ENCODE data around the gene NLRC3.

Gene NLRC3

GRCh38 chr16:3595110-3595486 lies 17.9 kb upstream of the NLRC3 start:
- DNase-seq (ENCODE audit: low read depth in 1 of 2, low spot score in 1 of 2) = no peak
- Histone ChIP-seq H3K4me3 (replicated peaks; ENCODE audit: insufficient read depth, low read length) (no peak overlapping the region), H3K27ac (replicated peaks) (no peak overlapping the region), H3K27me3 (ENCODE audit: insufficient read depth, poor library complexity, severe bottlenecking) (no peaks in the 10 kb centered on the region)
- TF ChIP-seq GABPA (IDR thresholded peaks at IDR 0.05; ENCODE audit: low read depth) = no peak
- no peak for TF ChIP-seq REST (IDR thresholded peaks at IDR 0.05; ENCODE audit: insufficient replicate concordance, low read depth)
- TF ChIP-seq POLR2AphosphoS5 (IDR thresholded peaks at IDR 0.05; ENCODE audit: low read depth) = no peak
- TF ChIP-seq, protein P1, sequence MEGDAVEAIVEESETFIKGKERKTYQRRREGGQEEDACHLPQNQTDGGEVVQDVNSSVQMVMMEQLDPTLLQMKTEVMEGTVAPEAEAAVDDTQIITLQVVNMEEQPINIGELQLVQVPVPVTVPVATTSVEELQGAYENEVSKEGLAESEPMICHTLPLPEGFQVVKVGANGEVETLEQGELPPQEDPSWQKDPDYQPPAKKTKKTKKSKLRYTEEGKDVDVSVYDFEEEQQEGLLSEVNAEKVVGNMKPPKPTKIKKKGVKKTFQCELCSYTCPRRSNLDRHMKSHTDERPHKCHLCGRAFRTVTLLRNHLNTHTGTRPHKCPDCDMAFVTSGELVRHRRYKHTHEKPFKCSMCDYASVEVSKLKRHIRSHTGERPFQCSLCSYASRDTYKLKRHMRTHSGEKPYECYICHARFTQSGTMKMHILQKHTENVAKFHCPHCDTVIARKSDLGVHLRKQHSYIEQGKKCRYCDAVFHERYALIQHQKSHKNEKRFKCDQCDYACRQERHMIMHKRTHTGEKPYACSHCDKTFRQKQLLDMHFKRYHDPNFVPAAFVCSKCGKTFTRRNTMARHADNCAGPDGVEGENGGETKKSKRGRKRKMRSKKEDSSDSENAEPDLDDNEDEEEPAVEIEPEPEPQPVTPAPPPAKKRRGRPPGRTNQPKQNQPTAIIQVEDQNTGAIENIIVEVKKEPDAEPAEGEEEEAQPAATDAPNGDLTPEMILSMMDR (IDR thresholded peaks at IDR 0.05; ENCODE audit: insufficient read depth, low read length) = no peak
- TF ChIP-seq SPI1 (IDR thresholded peaks at IDR 0.05; ENCODE audit: borderline replicate concordance, low read depth) = no peak

DNA sequence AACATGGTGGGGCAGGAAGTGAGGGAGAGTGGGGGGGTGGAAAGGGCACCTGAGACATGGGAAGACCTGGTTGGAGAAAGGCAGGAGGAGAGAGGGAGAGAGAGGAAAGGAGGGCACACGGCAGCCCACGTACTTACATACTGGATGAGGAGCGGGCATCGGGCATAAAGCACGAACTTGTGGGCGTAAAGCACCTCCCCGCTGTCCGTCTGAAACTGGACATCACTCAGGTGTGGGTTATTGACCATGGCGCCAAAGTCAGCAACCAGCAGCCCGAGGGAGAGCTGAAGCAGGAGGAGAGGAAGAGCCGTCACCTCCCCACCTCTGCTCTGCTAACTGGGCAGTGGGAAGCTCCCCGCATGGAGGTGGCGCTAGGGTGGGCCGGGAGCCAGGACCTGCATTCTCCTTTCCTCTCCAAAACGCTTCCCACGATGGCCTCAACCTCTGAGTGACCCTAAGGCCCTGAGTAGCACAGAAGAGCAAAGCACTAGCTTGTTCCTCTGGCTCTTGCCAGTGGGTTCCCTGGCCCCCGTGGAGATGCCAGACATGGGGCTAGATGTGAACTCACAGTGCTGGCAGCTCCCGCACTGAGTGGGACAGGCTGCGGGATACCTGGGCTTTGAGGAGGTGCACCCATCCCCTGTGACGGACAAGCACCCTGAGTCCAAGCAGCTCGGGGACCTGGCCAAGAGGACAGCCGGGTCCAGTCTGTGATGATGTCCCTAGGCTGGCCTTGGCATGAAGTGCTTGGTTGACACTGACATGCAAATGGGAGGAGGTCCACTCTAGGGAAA lies 17.3 kb upstream of the NLRC3 start:
- DNase-seq (ENCODE audit: low read depth in 1 of 2, low spot score in 1 of 2) = no peak
- Histone ChIP-seq H3K27me3 (ENCODE audit: insufficient read depth, poor library complexity, severe bottlenecking) (no peaks in the 10 kb centered on the region), H3K27ac (replicated peaks) (no peak overlapping the region), H3K4me3 (replicated peaks; ENCODE audit: insufficient read depth, low read length) (no peak overlapping the region)
- TF ChIP-seq GABPA (IDR thresholded peaks at IDR 0.05; ENCODE audit: low read depth) (no peak), SPI1 (IDR thresholded peaks at IDR 0.05; ENCODE audit: borderline replicate concordance, low read depth) (no peak), REST (IDR thresholded peaks at IDR 0.05; ENCODE audit: insufficient replicate concordance, low read depth) (no peak), POLR2AphosphoS5 (IDR thresholded peaks at IDR 0.05; ENCODE audit: low read depth) (no peak)
- TF ChIP-seq, protein P1 (IDR thresholded peaks at IDR 0.05; ENCODE audit: insufficient read depth, low read length) = no peak

GRCh38 chr16:3592559-3592958 lies 15.4 kb upstream of the NLRC3 start:
- no peak for TF ChIP-seq POLR2AphosphoS5 (IDR thresholded peaks at IDR 0.05; ENCODE audit: low read depth)
- H3K27me3 ChIP-seq (ENCODE audit: insufficient read depth, poor library complexity, severe bottlenecking) = no peaks in the 10 kb centered on the region
- no peak for DNase-seq (ENCODE audit: low read depth in 1 of 2, low spot score in 1 of 2)

DNA sequence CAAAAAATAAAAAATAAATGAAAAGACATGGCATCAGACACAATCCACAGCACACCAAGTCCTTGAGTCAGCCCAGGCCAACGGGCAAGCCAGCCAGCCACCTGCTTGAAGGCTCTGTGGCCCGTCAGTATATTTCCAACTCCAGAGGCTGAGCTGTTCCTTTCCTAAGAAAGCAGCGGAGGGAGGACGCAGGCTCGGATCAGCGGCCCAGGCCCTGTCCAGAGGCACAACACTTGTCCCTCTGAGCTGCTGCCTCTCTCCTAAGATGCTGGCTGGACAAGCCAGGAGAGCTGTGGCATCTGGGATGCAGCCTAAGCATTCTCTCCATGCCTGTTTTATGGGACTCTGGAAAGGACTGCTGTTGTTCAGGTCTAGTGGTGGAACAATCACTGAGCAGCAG lies 14.8 kb upstream of the NLRC3 start:
- Histone ChIP-seq H3K27ac (replicated peaks) (no peak overlapping the region), H3K4me3 (replicated peaks; ENCODE audit: insufficient read depth, low read length) (no peak overlapping the region), H3K27me3 (ENCODE audit: insufficient read depth, poor library complexity, severe bottlenecking) (no peaks in the 10 kb centered on the region)
- DNase-seq (ENCODE audit: low read depth in 1 of 2, low spot score in 1 of 2) = no peak
- TF ChIP-seq POLR2AphosphoS5 (IDR thresholded peaks at IDR 0.05; ENCODE audit: low read depth) (no peak), REST (IDR thresholded peaks at IDR 0.05; ENCODE audit: insufficient replicate concordance, low read depth) (no peak), SPI1 (IDR thresholded peaks at IDR 0.05; ENCODE audit: borderline replicate concordance, low read depth) (no peak), GABPA (IDR thresholded peaks at IDR 0.05; ENCODE audit: low read depth) (no peak)
- TF ChIP-seq, protein P1 (IDR thresholded peaks at IDR 0.05; ENCODE audit: insufficient read depth, low read length) = no peak

More at GRCh38 chr16:3592559-3592958, 15.4 kb upstream of the NLRC3 start:
- Histone ChIP-seq H3K27ac (replicated peaks) (no peak overlapping the region), H3K4me3 (replicated peaks; ENCODE audit: insufficient read depth, low read length) (no peak overlapping the region)

Measured in HL-60 (cell line).